SK-N-SH (cell line): Measurements from ENCODE around the gene EXOC6B. TPM values are rescaled to one million over a fixed set of nuclear protein-coding genes. Genes with fewer than 3 reads are reported as not detected.

Experiments
- CTCF ChIA-PET: fragments of 300-600, 350-600 bp; formaldehyde crosslinking; extraction: SDS; loops from one replicate; lab custom pipeline; 2021; lab: Yijun Ruan, JAX
- POLR2A ChIA-PET: fragments of 350-600 bp; sonication (Branson Sonifier 250); formaldehyde crosslinking; extraction: SDS; loops from one replicate; lab custom pipeline; 2020; ENCODE audit warnings: antibody characterized with exemption, inconsistent platforms; lab: Yijun Ruan, JAX
- DNase-seq: peaks from one replicate; pipeline ENCODE4 v3.0.0; 2012
- H2AFZ ChIP-seq: fragments of 200-600 bp; sonication (generic); 2 replicates; pipeline ENCODE4 v1.8.1; 2016; ENCODE audit warnings: antibody characterized with exemption, mild to moderate bottlenecking, low read depth
- H3F3A ChIP-seq: fragments of 200-600 bp; sonication (generic); replicated peaks from 2 replicates; pipeline ENCODE3; 2016; ENCODE audit warnings: antibody characterized with exemption, mild to moderate bottlenecking; ENCODE audit not compliant: insufficient read depth
- H3K27ac ChIP-seq, 2 experiments: fragments of 200-500 bp in 1 of 2; fragments of 200-600 bp in 1 of 2; sonication (Bioruptor generic) in 1 of 2; sonication (generic), shearing (Covaris generic) in 1 of 2; 2 replicates each; pipeline versions ENCODE4 v1.5.1 to v1.6.1; 2014 to 2016; ENCODE audit warnings: low read depth in 2 of 2, inconsistent platforms in 1 of 2, low read length in 1 of 2, mild to moderate bottlenecking in 1 of 2, mixed read lengths in 1 of 2
- H3K27me3 ChIP-seq: fragments of 200-600 bp; sonication (generic), shearing (Covaris generic); 2 replicates; pipeline ENCODE4 v1.6.1; 2016; ENCODE audit warnings: mixed run types; ENCODE audit not compliant: insufficient read depth
- H3K36me3 ChIP-seq, 2 experiments: fragments of 200-500 bp in 1 of 2; fragments of 200-600 bp in 1 of 2; sonication (Bioruptor generic) in 1 of 2; sonication (generic) in 1 of 2; replicated peaks in 1 of 2; 2 replicates each; pipeline versions ENCODE3 to v1.5.1; 2014 to 2016; ENCODE audit warnings: low read length in 1 of 2, mild to moderate bottlenecking in 1 of 2; ENCODE audit not compliant: insufficient read depth in 2 of 2, control insufficient read depth in 1 of 2
- H3K4me1 ChIP-seq, 2 experiments: fragments of 200-500 bp in 1 of 2; fragments of 200-600 bp in 1 of 2; sonication (Bioruptor generic) in 1 of 2; sonication (generic), shearing (Covaris generic) in 1 of 2; 2 replicates each; pipeline versions ENCODE4 v1.5.1 to v1.6.1; 2014 to 2016; ENCODE audit warnings: low read depth in 1 of 2, low read length in 1 of 2, mixed run types in 1 of 2; ENCODE audit not compliant: insufficient read depth in 2 of 2, control insufficient read depth in 1 of 2
- H3K4me2 ChIP-seq: fragments of 200-600 bp; sonication (generic), shearing (Covaris generic); 2 replicates; pipeline ENCODE4 v1.6.1; 2017; ENCODE audit warnings: mixed run types
- H3K4me3 ChIP-seq, 2 experiments: fragments of 200-500 bp in 1 of 2; fragments of 200-600 bp in 1 of 2; sonication (Bioruptor generic) in 1 of 2; sonication (generic), shearing (Covaris generic) in 1 of 2; 2 replicates each; pipeline versions ENCODE4 v1.5.1 to v1.8.1; 2014 to 2016; ENCODE audit warnings: low read depth in 2 of 2, inconsistent platforms in 1 of 2, low read length in 1 of 2, mild to moderate bottlenecking in 1 of 2, mixed read lengths in 1 of 2, moderate library complexity in 1 of 2
- H3K79me2 ChIP-seq: fragments of 200-600 bp; sonication (generic); 2 replicates; pipeline ENCODE4 v1.8.1; 2017; ENCODE audit warnings: mild to moderate bottlenecking; ENCODE audit not compliant: insufficient read depth
- H3K9ac ChIP-seq: fragments of 200-600 bp; sonication (generic); 2 replicates; pipeline ENCODE4 v1.6.1; 2017; ENCODE audit warnings: mixed run types
- H3K9me2 ChIP-seq: fragments of 200-600 bp; sonication (generic); 2 replicates; pipeline ENCODE4 v1.6.1; 2017; ENCODE audit warnings: mixed run types
- H3K9me3 ChIP-seq: fragments of 200-600 bp; sonication (generic); 2 replicates; pipeline ENCODE4 v1.6.1; 2017; ENCODE audit warnings: mixed run types, mild to moderate bottlenecking, moderate library complexity
- H4K20me1 ChIP-seq: fragments of 200-600 bp; sonication (generic); 2 replicates; pipeline ENCODE4 v1.6.1; 2017; ENCODE audit warnings: mild to moderate bottlenecking, mixed run types; ENCODE audit not compliant: insufficient read depth
- CHD2 ChIP-seq: fragments of 150-350 bp; IDR thresholded peaks from 2 replicates; pipeline ENCODE4 v1.6.1; 2018; ENCODE audit warnings: low read length; ENCODE audit not compliant: partially characterized antibody
- ELF1 ChIP-seq: IDR thresholded peaks from 2 replicates; pipeline ENCODE4 v1.4.0; 2012
- EP300 ChIP-seq, 2 experiments: IDR thresholded peaks; 2 replicates each; pipeline versions ENCODE4 v1.4.0 to v1.6.1; 2012; ENCODE audit warnings: borderline replicate concordance in 1 of 2, low read depth in 1 of 2, low read length in 1 of 2
- FOSL2 ChIP-seq: IDR thresholded peaks from 2 replicates; pipeline ENCODE4 v1.4.0; 2012; ENCODE audit warnings: low read depth, mild to moderate bottlenecking, moderate library complexity, borderline replicate concordance
- FOXJ3 ChIP-seq: sonication (generic); formaldehyde crosslinking; IDR thresholded peaks from 2 replicates; pipeline ENCODE4 v1.5.1; 2020; ENCODE audit warnings: mild to moderate bottlenecking, missing genetic modification reagents
- IRF3 ChIP-seq: fragments of 150-350 bp; IDR thresholded peaks from 2 replicates; pipeline ENCODE4 v1.6.1; 2016; ENCODE audit warnings: mild to moderate bottlenecking, low read depth, low read length
- MEF2A ChIP-seq: IDR thresholded peaks from 2 replicates; pipeline ENCODE4 v1.4.0; 2012; ENCODE audit warnings: low read depth, borderline replicate concordance
- NRF1 ChIP-seq: IDR thresholded peaks from 2 replicates; pipeline ENCODE4 v1.6.1; 2012; ENCODE audit warnings: low read depth, mild to moderate bottlenecking, low read length
- PBX3 ChIP-seq: IDR thresholded peaks from 2 replicates; pipeline ENCODE4; 2012
- POLR2AphosphoS5 ChIP-seq: IDR thresholded peaks from 2 replicates; pipeline ENCODE4 v1.6.1; 2012; ENCODE audit warnings: low read depth, low read length
- RCOR1 ChIP-seq: fragments of 150-350 bp; IDR thresholded peaks from 2 replicates; pipeline ENCODE4 v1.6.1; 2017; ENCODE audit warnings: antibody characterized with exemption, low read length
- REST ChIP-seq: IDR thresholded peaks from 2 replicates; pipeline ENCODE4 v1.6.1; 2012; ENCODE audit warnings: mild to moderate bottlenecking, low read depth, low read length, moderate library complexity
- RXRA ChIP-seq: IDR thresholded peaks from 2 replicates; pipeline ENCODE4 v1.4.0; 2012; ENCODE audit warnings: low read depth, mild to moderate bottlenecking, borderline replicate concordance
- USF2 ChIP-seq: fragments of 150-350 bp; IDR thresholded peaks from 2 replicates; pipeline ENCODE4 v1.6.1; 2017; ENCODE audit warnings: antibody characterized with exemption, low read length, low read depth, borderline replicate concordance
- WGBS: methylation state at CpG from one replicate; pipeline ENCODE4 v1.1.6; 2017; ENCODE audit warnings: low lambda C conversion rate; 5-methylcytosine and 5-hydroxymethylcytosine counted together
- polyA plus RNA-seq, 3 experiments: library from polyadenylated mRNA; depleted of rRNA; stranded (reverse); fragments of >200 nt; gene quantifications; 2 replicates each; pipeline ENCODE4 v1.2.3, GENCODE V29; 2012

EXOC6B gene
- polyA plus RNA-seq, 1 of the 3 experiments (the other 2 are of a cell fraction) = 7.4 TPM

- Histone ChIP-seq H3K36me3 (peaks cover 0 to 12% of the 10 kb centered on the region in 2 experiments), H3K9me2 (no peaks in the 10 kb centered on the region), H3K9ac (no peak overlapping the region), H3K9me3 (no peaks in the 10 kb centered on the region), H3F3A (no peaks in the 10 kb centered on the region), H4K20me1 (no peaks in the 10 kb centered on the region), H3K4me1 (peaks cover 0 to 9% of the 10 kb centered on the region in 2 experiments; a peak in 1 of 4 replicates), H3K27ac (no peak overlapping the region), H3K4me2 (no peak overlapping the region), H3K27me3 (no peaks in the 10 kb centered on the region), H2AFZ (no peak overlapping the region), H3K4me3 (no peak overlapping the region), H3K79me2 (no peaks in the 10 kb centered on the region)
- ChIA-PET CTCF (no interaction called here), POLR2A (no interaction called here)
- TF ChIP-seq PBX3 (no peak), REST (no peak), CHD2 (no peak), POLR2AphosphoS5 (no peak), RXRA (no peak), ELF1 (no peak), RCOR1 (no peak), USF2 (no peak), FOSL2 (no peak), IRF3 (no peak), NRF1 (no peak), MEF2A (no peak), FOXJ3 (CRISPR knock-in tag) (no peak), EP300 (IDR thresholded peaks at IDR 0.05; ENCODE audit: borderline replicate concordance in 1 of 2, low read depth in 1 of 2, low read length in 1 of 2) (no peak)
- DNase-seq = no peak
- WGBS = 70% methylated on average over 4 of the region's 4 CpGs
These were observed 650.2 kb downstream of the EXOC6B start for GRCh38 chr2:72175636-72176035.
